OCI-LY3 (cell line): ENCODE data around the gene NSD1.

Experiments
- CTCF ChIP-seq: fragments of 200-600, 300-600 bp; sonication (generic); IDR thresholded peaks from 2 replicates; pipeline ENCODE4 v1.5.1; 2014; ENCODE audit warnings: antibody characterized with exemption, low read length, low read depth
- EZH2phosphoT487 ChIP-seq: fragments of 200-600 bp; shearing (Covaris generic); IDR thresholded peaks from 2 replicates; pipeline ENCODE4 v1.6.1; 2018; ENCODE audit warnings: antibody characterized with exemption, mixed run types, low read depth

DNA sequence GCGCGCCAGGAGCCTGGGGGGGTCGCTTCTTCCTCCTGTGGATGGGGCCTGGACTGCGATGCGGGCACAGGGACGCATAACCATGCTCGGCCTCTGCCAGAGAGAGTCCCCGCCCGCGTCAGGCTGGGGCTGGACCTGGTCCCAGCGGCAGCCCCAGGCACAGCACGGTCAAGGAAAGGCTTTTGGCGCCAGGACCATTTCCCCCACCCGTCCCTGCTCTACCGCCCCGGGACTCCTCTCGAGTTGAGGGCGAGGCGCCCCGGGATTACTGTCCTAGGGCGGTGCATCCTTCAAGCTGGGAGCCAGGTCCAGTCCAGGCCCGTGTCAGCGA is 177.8 kb downstream of the NSD1 start:
- TF ChIP-seq CTCF (no peak), EZH2phosphoT487 (no peak)
